Activated T-helper 17 cell treated with anti-CD3 and anti-CD28 coated beads, Interleukin-2, amount 50 U/mL, for 72 hours (primary cell): ENCODE results near the gene BRD1. TPM values are rescaled to one million over a fixed set of nuclear protein-coding genes. Genes with fewer than 3 reads are reported as not detected.

Source experiments
- ATAC-seq: fragments of 150-1000 bp; cut with Tn5 transposase; replicated peaks from 2 replicates; pipeline ENCODE4 v1.10.0; 2021; ENCODE audit warnings: mild to moderate bottlenecking, moderate library complexity
- H3K27ac Mint-ChIP-seq: one replicate; pipeline ENCODE4 v1.8.0; 2022; ENCODE audit warnings: mixed read lengths
- H3K27me3 Mint-ChIP-seq: one replicate; pipeline ENCODE4 v1.8.0; 2022; ENCODE audit warnings: mixed read lengths
- H3K36me3 Mint-ChIP-seq: one replicate; pipeline ENCODE4 v1.8.0; 2022; ENCODE audit warnings: low read depth, mild to moderate bottlenecking, mixed read lengths
- H3K4me1 Mint-ChIP-seq: one replicate; pipeline ENCODE4 v1.8.0; 2022; ENCODE audit warnings: mixed read lengths
- H3K4me3 Mint-ChIP-seq: one replicate; pipeline ENCODE4 v1.8.0; 2022; ENCODE audit warnings: mild to moderate bottlenecking, mixed read lengths
- H3K9me3 Mint-ChIP-seq: one replicate; pipeline ENCODE4 v1.8.0; 2022; ENCODE audit warnings: mixed read lengths
- total RNA-seq, 2 donors: library from RNA; stranded (reverse); gene quantifications; one replicate each; pipeline ENCODE4 v1.2.3, GENCODE V29; 2022

BRD1 gene
- total RNA-seq, 2 donors from 2014 or later = 43.4 to 43.8 TPM

- Mint-ChIP-seq H3K27me3 (no peaks in the 10 kb centered on the region), H3K9me3 (no peaks in the 10 kb centered on the region), H3K4me1 (peaks cover 6% of the 10 kb centered on the region), H3K27ac (no peak overlapping the region), H3K36me3 (no peaks in the 10 kb centered on the region), H3K4me3 (no peak overlapping the region)
- no peak for ATAC-seq
Measured at GRCh38 chr22:49848690-49849160, 21.1 kb upstream of the BRD1 start.

GRCh38 chr22:49847751-49848689 is 20.3 kb upstream of the BRD1 start:
- H3K36me3 Mint-ChIP-seq = no peaks in the 10 kb centered on the region
- peak overlapping the region; percentile 34 for H3K4me3 Mint-ChIP-seq
- H3K4me1 Mint-ChIP-seq = peaks cover 6% of the 10 kb centered on the region
- H3K27ac Mint-ChIP-seq = no peak overlapping the region
- ATAC-seq = no peak
- no peaks in the 10 kb centered on the region for H3K9me3 Mint-ChIP-seq
- no peaks in the 10 kb centered on the region for H3K27me3 Mint-ChIP-seq

- Mint-ChIP-seq H3K27ac (no peak overlapping the region), H3K4me3 (no peak overlapping the region), H3K27me3 (no peaks in the 10 kb centered on the region), H3K36me3 (no peaks in the 10 kb centered on the region), H3K9me3 (no peaks in the 10 kb centered on the region), H3K4me1 (peaks cover 5% of the 10 kb centered on the region)
- no peak for ATAC-seq
Measured at GRCh38 chr22:49845666-49846459, 18.2 kb upstream of the BRD1 start.

GRCh38 chr22:49845241-49845640 is 17.6 kb upstream of the BRD1 start:
- no peaks in the 10 kb centered on the region for H3K36me3 Mint-ChIP-seq
- H3K9me3 Mint-ChIP-seq = no peaks in the 10 kb centered on the region
- no peak overlapping the region for H3K27ac Mint-ChIP-seq

DNA sequence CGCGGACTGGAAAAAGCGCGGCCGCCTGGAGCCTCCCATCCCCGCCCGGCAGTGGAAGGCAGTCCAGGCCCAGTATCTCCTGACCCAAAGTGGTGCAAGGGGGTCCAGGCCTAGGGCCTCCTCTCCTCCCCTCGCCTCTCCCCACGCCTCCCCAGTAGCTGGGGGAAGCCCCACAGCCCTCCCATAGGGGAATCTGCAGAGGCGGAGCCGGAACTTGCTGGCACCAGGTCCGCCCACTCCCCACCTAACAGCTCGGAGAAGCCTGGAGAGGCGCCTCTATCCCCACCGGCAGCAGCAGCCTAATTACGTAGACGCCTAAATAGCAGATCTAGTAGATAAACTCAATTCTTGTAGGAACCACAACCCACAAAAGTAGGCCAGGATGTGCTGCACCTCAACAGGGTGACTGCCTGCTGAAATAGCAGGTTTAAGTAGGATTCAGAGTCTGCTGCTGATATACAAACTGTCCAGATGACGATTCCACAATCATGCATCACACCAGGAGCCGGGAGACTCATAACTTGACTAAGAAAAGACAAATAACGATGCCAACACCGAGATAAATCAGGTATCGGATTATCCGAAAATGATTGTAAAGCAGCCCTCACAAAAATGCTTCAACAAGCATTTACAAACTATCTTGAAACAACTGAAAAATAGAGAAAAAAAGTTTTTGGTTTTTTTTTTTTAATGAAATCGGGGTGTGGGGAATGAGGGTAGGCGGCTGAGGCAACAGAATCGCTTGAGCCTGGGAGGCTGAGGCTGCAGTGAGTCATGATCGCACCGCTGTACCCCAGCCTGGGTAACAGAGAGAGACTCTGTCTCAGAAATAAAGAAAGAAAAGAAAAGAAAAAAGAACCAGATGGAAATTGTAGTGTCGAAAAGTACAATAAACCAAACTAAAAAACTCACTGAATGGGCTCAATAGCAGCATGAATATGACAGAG is 11.4 kb upstream of the BRD1 start:
- Mint-ChIP-seq H3K4me3 (peak overlapping the region; percentile 80), H3K36me3 (no peaks in the 10 kb centered on the region), H3K9me3 (no peaks in the 10 kb centered on the region), H3K27me3 (no peaks in the 10 kb centered on the region), H3K4me1 (peaks cover 22% of the 10 kb centered on the region), H3K27ac (peak overlapping the region; percentile 94)
- ATAC-seq = peak; percentile 90

More at GRCh38 chr22:49845241-49845640, 17.6 kb upstream of the BRD1 start:
- Mint-ChIP-seq H3K4me1 (peaks cover 5% of the 10 kb centered on the region), H3K27me3 (no peaks in the 10 kb centered on the region), H3K4me3 (no peak overlapping the region)
- ATAC-seq = no peak

- ATAC-seq = no peak
- Mint-ChIP-seq H3K36me3 (peaks cover 10% of the 10 kb centered on the region), H3K4me3 (peak overlapping the region; percentile 19)
Measured at GRCh38 chr22:49833340-49834007, 5.8 kb upstream of the BRD1 start.

GRCh38 chr22:49829044-49829853 is 1.6 kb upstream of the BRD1 start:
- H3K4me3 Mint-ChIP-seq = peak overlapping the region; percentile 87
- peak overlapping the region; percentile 88 for H3K27ac Mint-ChIP-seq
- peak; percentile 11 for ATAC-seq
- no peaks in the 10 kb centered on the region for H3K27me3 Mint-ChIP-seq
- H3K4me1 Mint-ChIP-seq = peaks cover 10% of the 10 kb centered on the region
- no peaks in the 10 kb centered on the region for H3K9me3 Mint-ChIP-seq
- peaks cover 35% of the 10 kb centered on the region for H3K36me3 Mint-ChIP-seq

More at GRCh38 chr22:49833340-49834007, 5.8 kb upstream of the BRD1 start:
- Mint-ChIP-seq H3K27me3 (no peaks in the 10 kb centered on the region), H3K4me1 (peaks cover 12% of the 10 kb centered on the region), H3K27ac (no peak overlapping the region), H3K9me3 (no peaks in the 10 kb centered on the region)

- no peaks in the 10 kb centered on the region for H3K9me3 Mint-ChIP-seq
- peaks cover 42% of the 10 kb centered on the region for H3K36me3 Mint-ChIP-seq
- H3K4me1 Mint-ChIP-seq = peaks cover 17% of the 10 kb centered on the region
- no peaks in the 10 kb centered on the region for H3K27me3 Mint-ChIP-seq
- H3K27ac Mint-ChIP-seq = peak overlapping the region; percentile 88
- peak overlapping the region; percentile 87 for H3K4me3 Mint-ChIP-seq
- ATAC-seq = no peak
Measured at GRCh38 chr22:49828599-49828965, 909 bp upstream of the BRD1 start.

GRCh38 chr22:49827271-49827852 is 311 bp downstream of the BRD1 start:
- Mint-ChIP-seq H3K27ac (no peak overlapping the region), H3K9me3 (no peaks in the 10 kb centered on the region), H3K27me3 (no peaks in the 10 kb centered on the region), H3K4me1 (peaks cover 20% of the 10 kb centered on the region), H3K36me3 (peaks cover 54% of the 10 kb centered on the region), H3K4me3 (no peak overlapping the region)
- peak; percentile 24 for ATAC-seq

- Mint-ChIP-seq H3K4me3 (peak overlapping the region; percentile 93), H3K27ac (peak overlapping the region; percentile 94), H3K36me3 (peaks cover 60% of the 10 kb centered on the region), H3K4me1 (peaks cover 20% of the 10 kb centered on the region), H3K27me3 (no peaks in the 10 kb centered on the region), H3K9me3 (no peaks in the 10 kb centered on the region)
- ATAC-seq = peak; percentile 16
Measured at GRCh38 chr22:49826603-49827270, 936 bp downstream of the BRD1 start.

DNA sequence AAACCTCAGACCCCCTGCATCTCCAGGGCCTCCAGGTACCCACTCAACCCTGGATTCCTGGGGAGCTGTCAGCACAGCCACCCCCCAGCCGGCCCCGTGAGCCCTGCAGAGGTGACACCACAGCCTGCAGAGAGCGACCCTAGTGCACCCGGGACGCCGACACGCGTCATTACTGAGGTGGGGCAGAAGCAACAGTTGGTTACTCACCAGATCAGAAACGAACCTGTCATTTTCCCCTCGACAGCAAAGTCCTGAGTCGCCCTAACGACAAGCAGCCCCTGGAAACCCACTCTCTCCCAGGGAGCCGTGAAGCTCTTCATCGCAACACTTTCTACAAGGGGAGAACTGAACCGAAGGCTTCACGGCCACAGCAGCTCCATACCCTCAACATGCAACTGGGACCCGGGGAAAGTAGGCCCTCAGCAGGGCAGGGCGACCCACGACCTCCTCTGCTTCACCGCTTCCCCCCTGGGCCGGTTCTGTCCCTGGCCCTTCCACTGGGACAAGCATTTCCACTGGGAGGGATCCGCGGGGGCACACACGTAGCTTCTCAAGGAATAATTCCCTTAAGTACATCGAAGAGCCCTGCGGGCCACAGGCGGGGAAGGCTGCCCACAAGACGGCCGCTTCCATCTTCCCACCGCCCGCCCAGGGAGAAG is 1.6 kb downstream of the BRD1 start:
- Mint-ChIP-seq H3K36me3 (peaks cover 67% of the 10 kb centered on the region), H3K4me1 (peaks cover 20% of the 10 kb centered on the region), H3K9me3 (no peaks in the 10 kb centered on the region), H3K27me3 (no peaks in the 10 kb centered on the region), H3K27ac (peak overlapping the region; percentile 94), H3K4me3 (peak overlapping the region; percentile 93)
- peak; percentile 62 for ATAC-seq

DNA sequence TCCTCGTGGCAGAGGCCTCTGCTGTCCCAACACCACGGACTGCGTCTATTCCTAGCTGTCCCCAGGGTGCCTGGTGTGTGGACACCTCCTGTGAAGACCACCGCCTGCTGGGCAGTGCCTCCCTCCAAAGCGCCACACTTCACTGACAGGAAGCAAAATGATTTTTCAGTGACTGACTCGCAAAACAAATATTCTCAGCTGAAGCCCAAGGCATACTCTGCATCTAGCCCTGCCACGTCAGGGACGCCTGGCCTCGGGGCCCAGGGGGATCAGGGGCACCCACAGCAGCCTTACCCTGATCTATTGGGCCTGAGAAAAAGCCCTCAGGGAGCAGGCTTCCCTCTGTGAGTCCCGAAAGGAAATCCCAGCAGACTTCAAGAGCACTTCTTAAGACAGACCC is 2.2 kb downstream of the BRD1 start:
- H3K27me3 Mint-ChIP-seq = no peaks in the 10 kb centered on the region
- peaks cover 21% of the 10 kb centered on the region for H3K4me1 Mint-ChIP-seq
- H3K36me3 Mint-ChIP-seq = peaks cover 73% of the 10 kb centered on the region
- peak overlapping the region; percentile 93 for H3K4me3 Mint-ChIP-seq
- no peaks in the 10 kb centered on the region for H3K9me3 Mint-ChIP-seq
- no peak for ATAC-seq
- peak overlapping the region; percentile 94 for H3K27ac Mint-ChIP-seq
